GM12801 (cell line): ENCODE data around the gene TMA7B.

Experiments used
- CTCF ChIP-seq: IDR thresholded peaks from one replicate; pipeline ENCODE4 v1.5.1; 2011; ENCODE audit warnings: control low read depth; ENCODE audit not compliant: insufficient read length; ENCODE audit errors: extremely low read depth

The TMA7B gene

GRCh38 chr22:39917197-39917643, 43.0 kb upstream of the TMA7B start:
- no peak for TF ChIP-seq CTCF

GRCh38 chr22:39917776-39918495, 42.3 kb upstream of the TMA7B start:
- TF ChIP-seq CTCF = no peak

GRCh38 chr22:39920134-39920743, 40.0 kb upstream of the TMA7B start:
- no peak for TF ChIP-seq CTCF

GRCh38 chr22:39923696-39924095, 36.5 kb upstream of the TMA7B start:
- no peak for TF ChIP-seq CTCF

GRCh38 chr22:39924286-39924685, 35.9 kb upstream of the TMA7B start:
- no peak for TF ChIP-seq CTCF

GRCh38 chr22:39925273-39925672, 34.9 kb upstream of the TMA7B start:
- no peak for TF ChIP-seq CTCF

- no peak for TF ChIP-seq CTCF
Measured at GRCh38 chr22:39925909-39926679, 34.1 kb upstream of the TMA7B start.
